ENCODE measurements around the gene ZSWIM2. TPM values are rescaled to one million over a fixed set of nuclear protein-coding genes. Genes with fewer than 3 reads are reported as not detected.
A peak's percentile ranks its signal among the peaks of the same experiment; 100 is the strongest.

ZSWIM2 gene
- total RNA-seq, 1 experiment from 2014 or later, result not detected

DNA sequence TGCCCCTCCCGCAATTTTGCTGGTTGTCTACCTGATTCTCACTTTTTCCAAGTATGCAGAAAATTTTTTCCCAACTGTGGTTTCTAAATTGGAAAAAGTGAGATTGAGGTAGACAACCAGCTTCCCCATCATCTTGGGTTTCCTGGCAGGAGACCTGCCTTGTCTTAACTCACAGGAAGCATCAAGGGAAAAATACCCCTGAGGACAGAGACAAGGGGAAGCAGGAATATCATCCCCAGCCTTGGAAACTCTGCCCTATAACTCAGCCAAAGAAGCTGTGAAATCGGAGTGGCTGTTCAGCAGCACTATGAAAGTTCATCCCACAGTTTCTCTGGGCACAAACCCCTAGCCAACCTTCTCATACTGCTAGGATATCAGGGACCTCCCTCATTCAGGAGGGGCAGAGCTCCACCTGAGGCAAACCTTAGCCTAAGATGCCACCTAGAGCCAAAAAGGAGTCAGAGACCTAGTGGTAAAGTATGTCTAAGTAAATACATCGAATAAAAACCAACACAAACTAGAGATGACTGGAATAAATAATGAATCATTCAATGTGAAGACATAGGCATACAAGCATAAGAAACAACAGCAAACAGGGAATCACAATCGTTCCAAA is 68.2 kb downstream of the ZSWIM2 start:
- TF ChIP-seq CTCF (IDR thresholded peaks at IDR 0.05; ENCODE audit: unreplicated experiment), result peak; percentile 12
- Mint-ChIP-seq H3K4me1 (ENCODE audit: insufficient read depth, unreplicated experiment) (no peaks in the 10 kb centered on the region), H3K9me3 (ENCODE audit: unreplicated experiment) (peaks cover 6% of the 10 kb centered on the region), H3K27ac (ENCODE audit: low read depth, unreplicated experiment) (no peak overlapping the region), H3K27me3 (ENCODE audit: insufficient read depth, unreplicated experiment) (no peaks in the 10 kb centered on the region), H3K4me3 (ENCODE audit: unreplicated experiment) (no peak overlapping the region), H3K36me3 (ENCODE audit: insufficient read depth, unreplicated experiment) (no peaks in the 10 kb centered on the region)
- peak; percentile 50 for DNase-seq (ENCODE audit: unreplicated experiment)
- ChIA-PET POLR2A (interaction anchor here (0.7 kb wide), 1 partner anchor 33 kb away, joined by 3 read pairs; no protein-coding TSS in a partner anchor), CTCF (interaction anchor here (0.6 to 1.6 kb wide), 3 partner anchors 20 to 277 kb away, joined by 3 to 4 read pairs (median 3); no protein-coding TSS in a partner anchor)
- intact Hi-C loops (cut with micrococcal nuclease), result no loop called here
- BruUV-seq (replicated peaks), result no TSS peak

Other genes starting within 250 kb of the ZSWIM2 start
- gene FAM171B, start 155.1 kb downstream of the ZSWIM2 start, total RNA-seq (2022), result 4.9 and 5.9 TPM in 2 replicates